Activated T-cell treated with anti-CD3 and anti-CD28 coated beads for 1 hour (primary cell): ENCODE data around the gene EYA2.

Source experiments
- DNase-seq: peaks from one replicate; pipeline ENCODE4 v3.0.0-alpha.2; 2020; ENCODE audit warnings: low read depth

Gene EYA2

DNA sequence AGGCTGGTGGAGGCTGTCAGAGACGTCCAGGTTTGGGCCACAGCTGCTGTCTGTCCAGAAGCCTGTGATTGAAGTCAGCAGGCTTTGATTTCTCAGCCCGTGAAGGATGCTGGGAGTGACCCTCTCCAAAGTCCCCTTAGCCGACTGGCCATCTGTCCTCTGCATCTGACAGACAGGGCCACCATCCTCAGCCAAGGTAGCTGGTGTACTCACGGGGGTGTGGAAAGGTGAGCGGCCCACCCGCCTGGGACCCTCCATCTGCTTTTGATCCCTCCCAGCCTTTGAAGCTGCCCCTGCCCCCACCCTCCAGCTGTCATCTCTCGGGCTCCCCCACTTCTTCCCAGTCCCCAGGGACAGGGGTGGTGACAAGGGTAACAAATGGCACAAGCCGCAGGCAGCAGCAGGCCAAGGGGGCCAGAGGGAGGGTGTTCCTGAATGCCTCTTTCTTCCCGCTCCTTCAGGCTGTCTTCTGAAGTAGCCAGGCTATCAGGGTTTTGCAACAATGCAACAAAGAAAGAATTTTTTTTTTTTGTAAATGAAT lies 84.4 kb downstream of the EYA2 start:
- no peak for DNase-seq

DNA sequence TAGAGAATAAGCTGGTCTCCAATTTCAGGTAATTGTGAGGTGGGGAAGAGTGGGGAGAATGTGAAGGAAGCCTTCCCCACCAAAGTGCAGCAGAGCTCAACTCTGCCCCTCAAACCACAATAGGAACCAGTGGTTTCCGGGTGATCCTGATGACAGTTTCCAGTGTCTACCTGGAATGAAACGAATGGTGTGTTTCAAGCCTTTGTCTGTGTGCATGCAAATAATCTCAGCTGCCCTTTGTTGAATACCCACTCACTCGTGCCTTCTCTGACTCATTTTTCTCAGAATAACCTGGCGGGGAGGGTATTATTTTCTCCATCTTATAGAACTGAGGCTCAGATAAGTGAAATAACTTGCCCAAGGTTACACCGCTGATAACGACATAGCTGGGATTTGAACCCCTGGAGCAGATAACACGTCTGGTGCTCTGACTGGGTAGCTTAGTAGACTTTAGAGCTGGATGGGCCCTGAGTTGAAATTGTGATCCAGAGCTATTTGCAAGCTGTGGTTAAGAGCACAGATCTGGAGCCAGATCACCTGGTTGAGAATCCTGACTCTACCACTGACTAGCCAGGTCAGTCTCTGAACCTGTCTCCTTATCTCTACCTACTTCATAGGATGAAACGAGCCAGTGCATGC lies 85.1 kb downstream of the EYA2 start:
- no peak for DNase-seq

- DNase-seq = no peak
Measured at GRCh38 chr20:46981184-46981583, 86.5 kb downstream of the EYA2 start.

- DNase-seq = no peak
Measured at GRCh38 chr20:46983466-46983865, 88.8 kb downstream of the EYA2 start.

- DNase-seq = no peak
Measured at GRCh38 chr20:46984405-46984804, 89.8 kb downstream of the EYA2 start.

GRCh38 chr20:46985250-46985649 lies 90.6 kb downstream of the EYA2 start:
- DNase-seq = no peak

DNA sequence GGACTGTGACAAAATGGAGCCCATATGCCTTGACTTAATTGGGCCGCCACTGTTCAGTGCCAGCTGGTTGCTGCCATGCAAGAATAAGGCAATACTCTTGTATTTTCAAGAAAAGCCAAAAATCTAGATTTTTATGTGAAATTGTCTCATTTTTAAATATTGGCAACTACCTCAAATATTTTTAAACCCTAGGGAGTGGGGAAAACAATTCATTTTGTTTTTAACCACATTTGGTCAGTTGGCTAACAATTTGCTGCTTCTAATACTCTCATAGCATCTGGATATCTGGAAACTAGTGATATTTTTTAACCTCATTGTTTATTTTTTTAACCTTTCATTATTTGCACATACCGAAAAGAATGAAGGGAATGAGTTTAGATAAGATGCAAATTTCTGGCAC lies 91.0 kb downstream of the EYA2 start:
- DNase-seq = no peak

DNA sequence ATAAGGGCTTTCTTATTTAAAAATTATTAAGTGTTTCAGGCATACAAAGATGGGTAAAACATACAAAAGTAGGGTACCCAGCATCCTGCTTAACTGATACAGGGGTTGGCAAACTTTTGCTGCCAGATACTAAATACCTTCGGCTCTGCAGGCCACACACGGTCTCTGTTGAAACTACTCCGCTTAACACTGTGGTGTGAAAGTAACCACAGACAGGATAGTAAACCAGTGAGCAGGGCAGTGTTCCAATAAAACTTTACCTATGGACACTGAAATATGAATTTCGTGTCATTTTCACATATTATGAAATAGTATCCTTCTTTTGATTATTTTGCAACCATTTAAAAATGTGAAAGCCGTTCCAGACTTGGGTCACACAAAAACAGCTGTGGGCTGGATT lies 92.4 kb downstream of the EYA2 start:
- DNase-seq = no peak

GRCh38 chr20:46990017-46990595 lies 95.5 kb downstream of the EYA2 start:
- DNase-seq = no peak

- DNase-seq = no peak
Measured at GRCh38 chr20:46990596-46991104, 96.0 kb downstream of the EYA2 start.

DNA sequence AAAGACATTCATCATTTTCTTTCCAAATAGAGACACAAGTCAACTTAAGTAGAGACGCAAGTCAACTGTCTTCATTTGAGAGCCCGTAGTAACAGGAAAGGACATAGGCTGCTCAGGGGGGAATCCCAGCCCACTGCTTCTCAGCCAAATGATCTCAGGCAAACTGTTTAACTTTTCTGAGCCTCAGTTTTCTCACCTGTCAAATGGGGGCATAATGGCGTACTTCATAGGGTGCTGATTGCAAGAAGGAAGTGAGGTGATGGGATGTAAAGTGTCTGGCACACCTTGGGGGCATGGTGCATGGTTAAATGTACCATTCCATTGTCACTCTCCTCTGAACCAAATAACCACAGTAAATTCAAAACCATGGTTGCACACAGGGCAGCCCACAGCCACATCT lies 96.5 kb downstream of the EYA2 start:
- no peak for DNase-seq

GRCh38 chr20:46991880-46992639 lies 97.4 kb downstream of the EYA2 start:
- no peak for DNase-seq

DNA sequence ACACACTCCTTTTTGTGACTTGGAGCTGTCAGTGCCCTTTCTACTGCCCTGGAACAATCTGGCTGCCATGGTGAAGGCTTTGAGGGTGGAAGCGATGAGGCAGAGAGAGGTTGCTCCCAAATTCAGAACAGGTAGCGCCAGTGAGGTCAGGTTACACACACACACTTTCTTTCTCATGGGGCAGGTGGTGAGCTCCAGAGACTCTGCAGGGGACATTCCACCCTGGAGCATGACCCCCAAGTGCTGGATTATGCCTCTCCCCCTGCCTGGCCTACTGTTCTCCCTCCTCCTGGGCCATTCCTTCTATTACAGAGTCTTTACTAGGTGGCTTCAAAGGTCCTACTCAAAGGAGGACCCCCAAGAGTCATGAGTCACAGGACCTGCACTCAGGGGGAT lies 98.0 kb downstream of the EYA2 start:
- DNase-seq = no peak

DNA sequence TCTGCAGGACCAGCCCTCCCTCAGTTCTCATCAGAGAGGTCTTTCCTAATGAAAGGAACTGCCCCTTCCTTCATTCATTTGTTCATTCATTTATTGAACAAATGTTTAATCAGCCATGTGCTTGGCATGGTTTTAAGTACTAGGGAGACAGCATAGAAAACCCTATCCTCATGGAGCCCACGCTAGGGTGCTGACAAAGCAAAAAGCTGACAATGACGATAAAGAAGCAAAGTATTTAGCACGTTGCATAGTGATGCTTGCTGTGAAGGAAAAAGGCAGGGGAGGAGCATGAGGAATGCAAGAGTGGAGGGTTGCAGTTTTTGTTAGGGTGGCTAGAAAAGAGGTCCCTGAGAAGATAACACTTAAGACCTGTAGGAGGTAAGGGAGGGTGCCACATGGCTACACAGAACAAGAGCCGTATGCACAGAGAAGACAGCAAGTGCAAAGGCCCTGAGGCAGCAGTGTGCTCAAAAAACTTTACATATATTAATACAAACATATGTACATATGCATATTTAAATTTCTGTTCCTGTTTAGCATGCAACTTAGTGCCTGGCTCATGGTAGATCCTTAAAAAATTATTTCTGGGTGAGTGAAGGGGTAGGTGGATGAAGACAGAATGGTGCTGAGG lies 98.9 kb downstream of the EYA2 start:
- DNase-seq = no peak

DNA sequence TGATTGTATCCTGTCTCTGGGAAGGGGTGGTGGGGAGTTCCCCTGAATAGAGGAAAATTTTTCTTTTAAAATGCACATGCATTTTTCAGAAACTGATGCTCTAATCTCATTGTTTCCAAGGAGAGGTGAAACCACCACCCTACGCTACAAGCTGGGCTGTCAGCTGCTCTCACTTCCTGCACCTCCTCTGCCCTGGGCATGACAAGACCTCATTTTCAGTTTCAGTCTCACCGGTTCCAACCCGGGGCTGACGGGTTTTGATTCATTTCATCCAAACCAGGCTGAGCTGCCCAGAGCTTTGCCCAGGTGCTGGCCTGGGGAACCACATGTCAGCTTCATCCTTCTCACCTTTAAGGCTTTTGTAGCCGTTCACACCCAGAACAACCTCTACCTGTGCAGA lies 99.7 kb downstream of the EYA2 start:
- DNase-seq = peak; percentile 1

DNA sequence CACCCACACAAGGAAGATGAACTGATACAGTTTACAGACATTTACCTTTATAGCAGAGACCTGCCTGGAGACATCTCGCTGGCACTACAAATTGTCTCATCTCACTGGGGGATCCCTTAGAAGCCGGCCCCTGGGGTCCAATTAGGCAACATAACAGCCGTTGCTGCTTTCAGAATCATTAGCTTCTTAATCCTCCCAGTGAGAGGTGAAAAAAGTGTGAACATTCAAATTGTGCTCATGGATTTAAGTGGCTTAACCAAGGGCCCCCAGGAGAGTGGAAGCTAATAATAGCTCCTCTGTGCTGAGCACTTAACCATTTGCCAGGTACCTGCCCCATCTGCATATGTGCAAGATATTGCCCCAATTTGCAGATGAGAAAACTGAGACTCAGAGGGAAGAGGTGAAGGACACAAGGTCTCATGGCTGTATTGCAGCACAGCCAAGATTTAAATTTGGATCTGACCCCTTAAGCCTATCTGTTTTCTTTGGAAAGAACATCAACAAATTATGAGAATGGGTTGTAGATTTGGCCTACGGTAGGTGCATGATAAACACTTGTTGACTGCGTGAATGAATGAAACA lies 101.0 kb downstream of the EYA2 start:
- no peak for DNase-seq

GRCh38 chr20:46997187-46997586 lies 102.5 kb downstream of the EYA2 start:
- DNase-seq = no peak

DNA sequence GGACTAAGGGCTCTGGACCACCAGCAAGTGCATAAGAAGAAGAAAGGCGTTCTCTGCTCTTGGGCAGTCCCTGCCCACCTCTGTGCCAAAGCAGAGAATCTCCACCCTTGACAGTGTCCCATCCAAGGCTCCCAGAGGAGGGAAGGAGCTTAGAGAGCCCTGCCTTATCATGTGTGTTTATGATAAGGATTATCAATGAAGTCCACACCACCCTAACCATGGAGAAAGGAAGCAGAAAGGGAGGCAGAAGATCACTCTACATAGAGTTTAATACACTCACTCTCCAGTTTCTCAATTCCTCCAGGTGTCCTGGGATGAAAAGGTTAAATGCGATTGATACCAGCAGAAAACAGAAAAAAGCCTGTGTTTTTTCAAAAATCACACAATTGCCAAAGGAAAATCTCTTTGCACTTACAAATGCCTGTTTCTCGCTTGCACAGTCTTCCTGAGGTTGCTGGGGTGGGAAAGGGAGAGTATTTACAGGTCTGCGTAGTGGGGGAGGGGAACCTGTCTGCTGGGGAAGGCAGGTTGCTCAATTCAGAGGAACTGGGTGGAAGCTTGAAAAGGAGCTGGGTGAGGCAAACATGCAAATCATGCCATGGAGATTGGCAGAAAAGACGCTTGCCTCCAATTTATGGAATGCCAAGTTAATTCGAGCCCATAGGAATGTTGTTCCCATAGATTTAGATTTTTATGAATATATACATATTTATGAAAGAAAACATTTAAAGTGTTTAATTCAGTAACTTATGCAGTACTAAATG lies 104.0 kb downstream of the EYA2 start:
- DNase-seq = no peak

GRCh38 chr20:46999801-47000465 lies 105.3 kb downstream of the EYA2 start:
- no peak for DNase-seq

GRCh38 chr20:47003223-47003622 lies 108.6 kb downstream of the EYA2 start:
- DNase-seq = no peak

GRCh38 chr20:47004179-47004578 lies 109.5 kb downstream of the EYA2 start:
- no peak for DNase-seq
